ENCODE data around the gene CD3E.

DNA sequence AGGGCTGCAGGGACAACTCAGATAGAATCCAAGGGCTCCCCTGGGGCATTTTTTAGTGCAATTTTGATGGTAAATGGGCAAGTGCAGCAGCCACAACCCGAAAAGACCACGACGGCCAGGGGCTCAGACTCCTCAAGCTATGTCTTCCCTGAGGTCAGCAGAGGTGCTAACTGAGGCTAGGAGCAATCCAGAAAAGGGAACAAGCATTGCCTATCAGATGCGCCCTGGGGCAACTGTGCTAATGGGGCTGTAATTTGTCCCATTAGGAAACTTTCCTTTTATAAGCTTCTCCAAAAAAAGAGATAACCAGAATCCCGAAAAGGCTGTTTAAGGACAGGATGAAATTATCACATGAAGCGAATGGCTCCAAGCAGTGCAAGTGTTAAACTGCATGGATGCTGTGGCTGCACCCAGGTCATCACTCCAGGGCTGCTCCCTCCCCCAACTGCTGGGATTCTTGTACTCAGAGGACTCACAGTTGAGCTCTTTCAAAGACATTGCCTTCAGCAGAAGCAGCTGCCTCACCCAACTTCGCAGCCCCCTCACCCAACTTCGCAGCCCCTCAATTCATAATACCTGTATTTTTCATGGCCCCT, 2.8 kb upstream of the CD3E start:
- TF ChIP-seq ZNF626 (tag by site-specific recombination; IDR thresholded peaks at IDR 0.05): no peak
- no peak for TF ChIP-seq ZBTB17 (tag by site-specific recombination; IDR thresholded peaks at IDR 0.05)
- TF ChIP-seq, protein P1, sequence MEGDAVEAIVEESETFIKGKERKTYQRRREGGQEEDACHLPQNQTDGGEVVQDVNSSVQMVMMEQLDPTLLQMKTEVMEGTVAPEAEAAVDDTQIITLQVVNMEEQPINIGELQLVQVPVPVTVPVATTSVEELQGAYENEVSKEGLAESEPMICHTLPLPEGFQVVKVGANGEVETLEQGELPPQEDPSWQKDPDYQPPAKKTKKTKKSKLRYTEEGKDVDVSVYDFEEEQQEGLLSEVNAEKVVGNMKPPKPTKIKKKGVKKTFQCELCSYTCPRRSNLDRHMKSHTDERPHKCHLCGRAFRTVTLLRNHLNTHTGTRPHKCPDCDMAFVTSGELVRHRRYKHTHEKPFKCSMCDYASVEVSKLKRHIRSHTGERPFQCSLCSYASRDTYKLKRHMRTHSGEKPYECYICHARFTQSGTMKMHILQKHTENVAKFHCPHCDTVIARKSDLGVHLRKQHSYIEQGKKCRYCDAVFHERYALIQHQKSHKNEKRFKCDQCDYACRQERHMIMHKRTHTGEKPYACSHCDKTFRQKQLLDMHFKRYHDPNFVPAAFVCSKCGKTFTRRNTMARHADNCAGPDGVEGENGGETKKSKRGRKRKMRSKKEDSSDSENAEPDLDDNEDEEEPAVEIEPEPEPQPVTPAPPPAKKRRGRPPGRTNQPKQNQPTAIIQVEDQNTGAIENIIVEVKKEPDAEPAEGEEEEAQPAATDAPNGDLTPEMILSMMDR (tag by site-specific recombination; IDR thresholded peaks at IDR 0.05): no peak
- no peak for TF ChIP-seq TCF7L2 (IDR thresholded peaks at IDR 0.05; ENCODE audit: borderline replicate concordance, low read depth, low read length)
- no peak for TF ChIP-seq ZNF747 (tag by site-specific recombination; IDR thresholded peaks at IDR 0.05)
- TF ChIP-seq ZNF670 (tag by site-specific recombination; IDR thresholded peaks at IDR 0.05; ENCODE audit: low read depth): no peak
- no peak for TF ChIP-seq ZEB2 (tag by site-specific recombination; IDR thresholded peaks at IDR 0.05)

Measured in HEK293 (cell line).